SKM-1 (cell line): ENCODE results near the gene DOCK10.
A peak's percentile ranks its signal among the peaks of the same experiment; 100 is the strongest.

Experiments
- DNase-seq: peaks from one replicate; lab custom pipeline; 2025; ENCODE audit not compliant: unreplicated experiment; lab: John Stamatoyannopoulos, UW

The DOCK10 gene

GRCh38 chr2:224793946-224794345 is 248.3 kb downstream of the DOCK10 start:
- DNase-seq = no peak

GRCh38 chr2:224786848-224787247 is 255.4 kb downstream of the DOCK10 start:
- no peak for DNase-seq

- DNase-seq = no peak
Observed at GRCh38 chr2:224781400-224781799, 260.9 kb downstream of the DOCK10 start.

GRCh38 chr2:224780823-224781222 is 261.4 kb downstream of the DOCK10 start:
- DNase-seq = no peak

- DNase-seq = no peak
Observed at GRCh38 chr2:224780106-224780505, 262.2 kb downstream of the DOCK10 start.

GRCh38 chr2:224778474-224778877 is 263.8 kb downstream of the DOCK10 start:
- DNase-seq = peak; percentile 45

DNA sequence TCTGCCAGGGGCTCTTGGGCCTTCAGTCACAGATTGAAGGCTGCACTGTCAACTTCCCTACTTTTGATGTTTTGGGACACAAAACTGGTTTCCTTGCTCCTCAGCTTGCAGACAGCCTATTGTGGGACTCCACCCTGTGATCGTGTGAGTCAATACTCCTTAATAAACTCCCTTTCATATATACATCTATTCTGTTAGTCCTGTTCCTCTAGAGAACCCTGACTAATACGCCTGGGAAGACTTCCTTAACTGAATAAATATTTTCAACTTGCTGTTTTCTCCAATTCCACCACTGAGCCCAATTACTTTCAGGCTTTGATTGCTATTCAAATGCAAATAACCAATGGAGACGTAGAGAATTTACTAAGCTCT is 264.7 kb downstream of the DOCK10 start:
- DNase-seq = no peak

- DNase-seq = no peak
Observed at GRCh38 chr2:224776795-224777558, 265.3 kb downstream of the DOCK10 start.

- no peak for DNase-seq
Observed at GRCh38 chr2:224775647-224776046, 266.6 kb downstream of the DOCK10 start.

DNA sequence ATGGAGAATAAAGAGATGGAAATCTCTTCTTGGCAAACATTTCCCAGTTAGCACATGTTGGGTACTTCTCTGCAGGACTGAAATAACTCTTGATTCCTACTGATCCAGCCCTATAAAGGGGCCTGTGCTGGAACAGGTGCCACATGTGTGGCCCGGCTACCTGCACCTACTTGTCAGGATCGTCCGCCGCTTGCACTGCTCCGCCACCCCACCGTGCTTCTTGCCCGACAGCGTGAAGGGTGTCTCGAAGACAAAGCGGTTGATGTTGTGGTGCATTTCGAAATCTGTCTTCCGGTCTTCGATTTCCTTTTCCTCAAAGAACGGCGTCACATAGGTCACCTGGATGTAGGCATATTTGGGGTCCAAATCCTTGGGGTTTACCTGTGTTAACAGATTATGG is 267.5 kb downstream of the DOCK10 start:
- DNase-seq = no peak

DNA sequence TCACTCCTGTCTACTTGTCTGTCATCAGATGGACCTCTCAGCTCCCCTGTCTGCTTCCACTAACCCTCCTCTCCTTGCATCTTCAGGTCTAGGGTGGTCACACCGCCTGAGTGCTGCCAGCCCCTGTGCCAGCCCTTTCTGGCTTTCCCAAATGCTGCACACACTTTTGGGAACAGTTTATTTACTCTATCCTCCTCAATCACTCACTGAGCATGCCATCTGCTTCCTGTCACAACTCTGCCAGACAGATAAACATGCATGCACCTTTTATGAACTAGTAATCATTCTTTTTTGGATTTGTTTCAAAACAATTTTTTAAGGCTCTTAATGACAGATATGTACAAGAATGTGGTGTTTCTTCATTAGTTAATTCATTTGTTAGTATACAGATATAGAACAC is 269.8 kb downstream of the DOCK10 start:
- no peak for DNase-seq

- DNase-seq = no peak
Observed at GRCh38 chr2:224769489-224769888, 272.8 kb downstream of the DOCK10 start.

- DNase-seq = no peak
Observed at GRCh38 chr2:224764565-224765236, 277.6 kb downstream of the DOCK10 start.

GRCh38 chr2:224757934-224758548 is 284.2 kb downstream of the DOCK10 start:
- no peak for DNase-seq

DNA sequence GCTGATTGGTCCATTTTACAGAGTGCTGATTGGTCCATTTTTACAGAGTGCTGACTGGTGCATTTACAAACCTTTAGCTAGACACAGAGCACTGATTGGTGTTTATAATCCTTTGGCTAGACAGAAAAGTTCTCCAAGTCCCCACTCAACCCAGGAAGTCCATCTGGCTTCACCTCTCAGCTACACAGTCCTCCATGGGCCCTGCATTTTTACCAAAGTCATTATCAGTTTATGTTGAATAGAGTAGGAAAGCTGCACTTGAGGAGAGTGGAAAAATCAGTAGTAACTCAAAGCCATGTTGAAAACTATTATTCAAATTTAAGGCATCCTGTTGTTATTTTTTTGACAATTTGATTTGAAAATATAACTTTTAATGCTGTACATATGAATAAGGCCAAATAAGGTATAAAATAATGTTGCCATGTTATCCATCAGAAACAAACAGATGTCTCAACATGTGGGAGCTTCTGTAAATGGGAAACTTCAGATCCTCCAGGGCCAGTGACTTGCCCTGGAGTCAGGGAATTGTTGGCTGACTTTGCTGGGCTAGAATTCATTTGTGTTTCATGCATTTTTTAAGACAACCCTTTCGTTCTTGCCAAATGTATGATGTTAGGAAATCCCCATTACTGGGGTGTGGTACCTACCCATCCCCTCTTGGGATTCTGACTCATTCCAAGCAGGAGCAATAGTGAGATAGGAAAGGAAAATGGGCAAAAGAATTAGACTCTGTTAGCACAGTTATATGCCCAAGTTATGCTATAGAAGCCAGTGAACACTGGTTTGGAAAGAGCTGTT is 288.3 kb downstream of the DOCK10 start:
- no peak for DNase-seq

DNA sequence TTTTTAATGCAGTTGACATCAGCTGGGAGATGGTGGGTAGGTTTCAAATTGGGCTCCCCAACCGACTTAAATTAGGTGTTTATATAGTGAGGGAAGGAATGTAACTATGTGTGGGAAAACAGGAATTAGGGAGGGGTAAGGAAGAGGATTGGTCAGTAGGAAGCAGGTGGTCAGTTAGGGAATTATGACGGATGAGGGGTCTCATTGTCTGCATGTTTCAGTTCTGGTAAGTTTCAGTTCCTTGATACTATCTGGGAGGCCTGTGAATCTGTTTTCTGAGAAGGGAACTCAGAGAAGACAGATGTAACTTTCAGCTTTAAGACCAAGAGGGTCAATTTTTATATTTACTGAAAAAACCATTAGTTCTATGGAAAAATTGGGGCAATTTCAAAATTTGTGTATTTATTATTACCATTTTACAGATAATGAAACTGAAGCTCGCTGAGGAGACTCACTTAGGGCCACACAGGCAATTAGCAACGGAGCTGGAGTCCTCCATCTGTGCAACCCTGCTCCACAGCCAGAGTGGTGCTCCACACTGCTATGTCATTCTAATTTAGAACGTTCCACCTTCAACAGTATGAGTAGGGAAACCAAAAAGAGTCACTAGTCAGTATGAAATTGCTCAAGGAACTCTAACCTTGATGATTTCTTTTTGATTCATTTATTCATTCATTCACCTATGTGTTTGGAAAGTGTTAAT is 290.1 kb downstream of the DOCK10 start:
- no peak for DNase-seq

DNA sequence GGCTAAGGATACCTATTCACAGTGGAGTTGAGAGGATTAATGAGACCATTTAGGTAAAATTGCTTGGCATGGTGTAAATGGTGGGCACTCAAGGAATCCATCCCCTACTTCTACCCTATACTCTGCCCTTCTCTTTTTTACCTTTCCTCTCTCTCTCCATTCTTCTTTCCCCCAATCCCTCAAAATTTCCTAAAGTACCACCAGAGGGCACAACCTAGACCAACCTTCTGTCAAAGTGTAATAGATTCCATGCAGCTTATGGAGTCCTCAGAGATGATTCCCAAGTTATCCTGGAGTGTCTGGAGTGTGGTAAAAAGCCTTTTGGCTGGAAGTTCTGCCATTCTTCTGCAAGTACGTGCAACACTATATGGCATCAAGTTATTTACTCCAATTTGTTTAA is 293.1 kb downstream of the DOCK10 start:
- DNase-seq = no peak

DNA sequence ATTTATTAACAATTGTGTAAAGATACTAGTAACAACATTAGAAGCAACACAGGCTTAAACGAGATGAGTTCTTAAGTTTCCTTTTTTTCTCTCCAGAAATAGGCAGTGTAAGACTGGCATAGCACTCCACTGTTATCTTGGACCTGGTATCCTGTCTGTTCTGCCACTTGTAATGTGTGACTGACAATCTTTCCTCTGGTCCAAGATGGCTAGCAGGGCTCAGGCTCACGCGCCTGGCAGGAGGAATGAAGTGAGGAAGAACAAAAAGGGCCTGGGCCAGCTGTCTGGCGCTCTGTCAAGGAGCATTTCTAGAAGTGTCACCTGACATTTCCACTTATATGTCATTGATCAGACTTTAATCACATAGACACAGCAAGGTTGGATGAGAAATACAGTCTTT is 294.5 kb downstream of the DOCK10 start:
- no peak for DNase-seq

- DNase-seq = no peak
Observed at GRCh38 chr2:224736227-224736626, 306.0 kb downstream of the DOCK10 start.

- DNase-seq = no peak
Observed at GRCh38 chr2:224734949-224735348, 307.3 kb downstream of the DOCK10 start.

- DNase-seq = no peak
Observed at GRCh38 chr2:224731665-224732064, 310.6 kb downstream of the DOCK10 start.
